Activated CD8-positive, alpha-beta memory T cell treated with anti-CD3 and anti-CD28 coated beads, Interleukin-2, amount 50 U/mL, for 4 hours (primary cell): ENCODE results near the gene TRIM14.
A peak's percentile ranks its signal among the peaks of the same experiment; 100 is the strongest.
"Not testable (repeated sequence)": the region's sequence is repeated elsewhere in the genome, so short reads cannot be mapped to it uniquely, and the experiment has no call there.

Experiments
- DNase-seq: peaks from one replicate; pipeline ENCODE4 v3.0.0-alpha.2; 2020

The TRIM14 gene

GRCh38 chr9:98107926-98108325 lies 11.1 kb downstream of the TRIM14 start:
- no peak for DNase-seq

GRCh38 chr9:98105006-98105405 lies 14.0 kb downstream of the TRIM14 start:
- no peak for DNase-seq

- no peak for DNase-seq
Observed at GRCh38 chr9:98104445-98104881, 14.6 kb downstream of the TRIM14 start.

- DNase-seq = peak; percentile 63
Observed at GRCh38 chr9:98101868-98102273, 17.2 kb downstream of the TRIM14 start.

GRCh38 chr9:98101416-98101815 lies 17.6 kb downstream of the TRIM14 start:
- no peak for DNase-seq

- DNase-seq = no peak
Observed at GRCh38 chr9:98100456-98100855, 18.6 kb downstream of the TRIM14 start.

GRCh38 chr9:98099898-98100297 lies 19.1 kb downstream of the TRIM14 start:
- no peak for DNase-seq

- no peak for DNase-seq
Observed at GRCh38 chr9:98099346-98099745, 19.7 kb downstream of the TRIM14 start.

- DNase-seq = no peak
Observed at GRCh38 chr9:98097836-98098235, 21.2 kb downstream of the TRIM14 start.

GRCh38 chr9:98096091-98096490 lies 22.9 kb downstream of the TRIM14 start:
- DNase-seq = no peak

- no peak for DNase-seq
Observed at GRCh38 chr9:98095401-98095800, 23.6 kb downstream of the TRIM14 start.

- DNase-seq = no peak
Observed at GRCh38 chr9:98094851-98095250, 24.2 kb downstream of the TRIM14 start.

- DNase-seq = no peak
Observed at GRCh38 chr9:98094316-98094715, 24.7 kb downstream of the TRIM14 start.

- no peak for DNase-seq
Observed at GRCh38 chr9:98092613-98092931, 26.4 kb downstream of the TRIM14 start.

GRCh38 chr9:98091735-98092612 lies 27.0 kb downstream of the TRIM14 start:
- DNase-seq = no peak

- DNase-seq = not testable (repeated sequence)
Observed at GRCh38 chr9:98090674-98091073, 28.3 kb downstream of the TRIM14 start.

GRCh38 chr9:98087420-98088354 lies 31.3 kb downstream of the TRIM14 start:
- peak; percentile 52 for DNase-seq

- DNase-seq = no peak
Observed at GRCh38 chr9:98086461-98086860, 32.6 kb downstream of the TRIM14 start.

GRCh38 chr9:98085944-98086343 lies 33.1 kb downstream of the TRIM14 start:
- DNase-seq = no peak

- DNase-seq = no peak
Observed at GRCh38 chr9:98085058-98085457, 34.0 kb downstream of the TRIM14 start.

- no peak for DNase-seq
Observed at GRCh38 chr9:98084396-98084795, 34.6 kb downstream of the TRIM14 start.

- DNase-seq = no peak
Observed at GRCh38 chr9:98083566-98084183, 35.3 kb downstream of the TRIM14 start.

GRCh38 chr9:98083061-98083501 lies 35.9 kb downstream of the TRIM14 start:
- DNase-seq = no peak
